ENCODE results near the gene ZNF830. TPM values are rescaled to one million over a fixed set of nuclear protein-coding genes. Genes with fewer than 3 reads are reported as not detected.
"Not testable (repeated sequence)": the region's sequence is repeated elsewhere in the genome, so short reads cannot be mapped to it uniquely, and the experiment has no call there.

Gene ZNF830
- total RNA-seq, 1 donor from 2014 or later = 12.0 TPM

DNA sequence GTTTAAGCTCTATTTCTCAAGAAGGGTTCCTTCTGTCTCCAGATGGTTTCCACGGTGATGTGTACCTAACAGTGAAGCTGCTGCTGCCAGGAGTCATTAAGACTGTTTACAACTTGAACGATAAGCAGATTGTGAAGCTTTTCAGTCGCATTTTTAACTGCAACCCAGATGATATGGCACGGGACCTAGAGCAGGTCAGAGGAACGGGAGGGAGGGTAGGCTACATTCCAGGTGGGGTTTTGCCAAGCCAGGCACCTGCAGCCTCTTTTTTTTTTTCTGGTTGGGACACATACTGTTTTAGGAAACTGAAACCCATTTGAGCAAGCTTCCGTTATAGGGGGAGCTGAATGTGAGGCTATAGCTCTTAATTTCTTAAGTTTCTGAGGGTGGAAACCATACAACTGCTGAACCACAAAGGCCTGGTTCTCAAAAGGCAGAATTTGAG is 29.6 kb downstream of the ZNF830 start:
- no peak for DNase-seq (ENCODE audit: low spot score)

GRCh38 chr17:34991606-34992005 is 30.3 kb downstream of the ZNF830 start:
- DNase-seq (ENCODE audit: low spot score) = no peak

GRCh38 chr17:34993031-34993430 is 31.7 kb downstream of the ZNF830 start:
- DNase-seq (ENCODE audit: low spot score) = no peak

- DNase-seq (ENCODE audit: low spot score) = no peak
Measured at GRCh38 chr17:34996422-34997285, 35.3 kb downstream of the ZNF830 start.

GRCh38 chr17:34997355-34997862 is 36.1 kb downstream of the ZNF830 start:
- DNase-seq (ENCODE audit: low spot score) = peak; percentile 71

- peak; percentile 70 for DNase-seq (ENCODE audit: low spot score)
Measured at GRCh38 chr17:34998205-34998604, 36.9 kb downstream of the ZNF830 start.

GRCh38 chr17:34999456-34999855 is 38.1 kb downstream of the ZNF830 start:
- no peak for DNase-seq (ENCODE audit: low spot score)

- DNase-seq (ENCODE audit: low spot score) = not testable (repeated sequence)
Measured at GRCh38 chr17:35000965-35001364, 39.6 kb downstream of the ZNF830 start.

- no peak for DNase-seq (ENCODE audit: low spot score)
Measured at GRCh38 chr17:35001549-35001948, 40.2 kb downstream of the ZNF830 start.

GRCh38 chr17:35002876-35003551 is 41.7 kb downstream of the ZNF830 start:
- DNase-seq (ENCODE audit: low spot score) = peak; percentile 25

GRCh38 chr17:35003778-35004177 is 42.4 kb downstream of the ZNF830 start:
- DNase-seq (ENCODE audit: low spot score) = no peak

DNA sequence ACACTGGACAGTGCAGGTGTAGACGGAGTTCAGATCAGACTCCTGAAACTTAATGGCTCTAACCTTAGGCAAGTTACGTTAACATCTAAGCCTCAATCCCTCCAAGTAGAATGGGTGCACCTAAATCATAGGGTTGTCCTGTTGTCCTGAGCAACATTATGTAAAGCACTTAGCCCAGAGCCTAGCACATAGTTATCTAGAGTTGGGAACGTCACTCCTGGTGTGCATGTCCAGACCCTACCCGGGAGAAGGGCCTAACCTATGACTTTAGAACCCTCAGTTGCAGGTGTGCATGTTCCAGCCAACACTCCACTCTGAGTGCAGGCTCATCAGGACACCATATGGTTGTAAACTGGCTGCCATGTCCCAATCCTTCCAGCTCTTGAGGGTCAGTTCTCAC is 45.0 kb downstream of the ZNF830 start:
- no peak for DNase-seq (ENCODE audit: low spot score)

DNA sequence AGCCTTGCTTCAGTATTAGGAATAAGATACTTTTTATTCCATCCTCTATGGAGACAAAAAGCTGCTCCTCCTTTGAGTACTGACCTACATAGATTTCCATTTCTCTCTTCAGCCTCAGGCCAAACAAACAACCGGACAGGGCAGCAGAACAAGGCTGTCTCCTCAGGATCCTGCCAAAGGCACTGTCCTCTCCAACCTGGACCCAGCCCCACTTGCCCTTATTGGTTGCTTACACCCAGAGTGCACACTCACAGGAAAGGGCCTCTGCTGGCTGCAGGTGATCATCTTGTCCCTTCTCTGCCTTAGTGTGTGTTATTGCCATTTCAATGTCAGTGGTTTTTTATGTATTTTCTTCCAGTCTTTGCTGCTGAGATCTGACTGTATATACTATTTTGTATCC is 45.6 kb downstream of the ZNF830 start:
- DNase-seq (ENCODE audit: low spot score) = no peak

- DNase-seq (ENCODE audit: low spot score) = no peak
Measured at GRCh38 chr17:35010093-35010492, 48.8 kb downstream of the ZNF830 start.

GRCh38 chr17:35011671-35012216 is 50.4 kb downstream of the ZNF830 start:
- DNase-seq (ENCODE audit: low spot score) = no peak

Other genes with a start within 250 kb of the ZNF830 start
- 1.2 TPM for gene CCT6B, start 80 bp upstream of the ZNF830 start, total RNA-seq
- gene LIG3, start 19.0 kb downstream of the ZNF830 start, total RNA-seq = 39.1 TPM
- 45.4 TPM for gene RFFL, start 102.2 kb downstream of the ZNF830 start, total RNA-seq
- gene RAD51D, start 158.3 kb downstream of the ZNF830 start, total RNA-seq = 9.5 TPM
- gene FNDC8, start 160.1 kb downstream of the ZNF830 start, total RNA-seq = not detected
- gene NLE1, start 180.8 kb downstream of the ZNF830 start, total RNA-seq = 7.1 TPM
- gene UNC45B, start 186.3 kb downstream of the ZNF830 start, total RNA-seq = 0.12 TPM
- not detected for gene SLC35G3, start 232.9 kb downstream of the ZNF830 start, total RNA-seq